ENCODE data around the gene CNOT11.

DNA sequence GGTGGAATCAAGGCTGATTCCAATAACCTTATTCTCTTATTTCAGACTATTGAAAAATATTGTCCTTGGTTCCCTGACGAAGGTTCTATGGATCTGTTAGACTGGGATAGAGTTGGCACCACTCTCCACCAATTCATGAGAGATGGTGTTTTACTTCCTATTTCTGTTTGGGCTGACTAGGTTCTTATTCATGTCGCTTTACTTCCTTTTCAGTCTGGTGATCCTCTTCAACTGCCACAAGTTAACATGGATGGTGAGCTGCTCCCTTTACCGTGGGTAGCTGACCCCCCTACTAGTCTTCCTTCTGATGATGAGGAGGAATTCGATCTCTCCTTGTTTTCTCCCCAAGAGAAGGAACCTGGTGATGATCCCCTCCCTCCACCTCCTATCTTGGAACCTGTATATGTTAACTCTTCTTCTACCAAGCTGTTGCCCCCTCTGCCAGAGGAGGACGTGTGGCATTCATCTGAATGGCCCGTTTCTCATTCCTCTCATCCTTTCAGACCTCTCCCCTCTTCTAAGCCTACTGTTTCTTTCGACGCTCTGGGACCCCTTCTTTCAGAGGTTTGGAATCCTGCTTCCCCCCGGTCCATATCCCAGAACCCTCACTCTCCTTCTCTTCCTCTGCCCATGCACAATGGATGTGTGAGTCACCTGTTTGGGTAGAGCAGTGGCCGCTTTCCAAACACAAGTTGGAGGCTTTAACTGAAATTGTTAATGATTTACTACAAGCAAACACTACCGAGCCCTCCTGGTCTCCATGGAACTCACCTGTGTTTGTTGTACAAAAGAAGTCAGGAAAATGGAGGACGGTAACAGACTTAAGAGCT, 13.5 kb upstream of the CNOT11 start:
- no peak for TF ChIP-seq POLR2A (IDR thresholded peaks at IDR 0.05)
- TF ChIP-seq, protein P1, sequence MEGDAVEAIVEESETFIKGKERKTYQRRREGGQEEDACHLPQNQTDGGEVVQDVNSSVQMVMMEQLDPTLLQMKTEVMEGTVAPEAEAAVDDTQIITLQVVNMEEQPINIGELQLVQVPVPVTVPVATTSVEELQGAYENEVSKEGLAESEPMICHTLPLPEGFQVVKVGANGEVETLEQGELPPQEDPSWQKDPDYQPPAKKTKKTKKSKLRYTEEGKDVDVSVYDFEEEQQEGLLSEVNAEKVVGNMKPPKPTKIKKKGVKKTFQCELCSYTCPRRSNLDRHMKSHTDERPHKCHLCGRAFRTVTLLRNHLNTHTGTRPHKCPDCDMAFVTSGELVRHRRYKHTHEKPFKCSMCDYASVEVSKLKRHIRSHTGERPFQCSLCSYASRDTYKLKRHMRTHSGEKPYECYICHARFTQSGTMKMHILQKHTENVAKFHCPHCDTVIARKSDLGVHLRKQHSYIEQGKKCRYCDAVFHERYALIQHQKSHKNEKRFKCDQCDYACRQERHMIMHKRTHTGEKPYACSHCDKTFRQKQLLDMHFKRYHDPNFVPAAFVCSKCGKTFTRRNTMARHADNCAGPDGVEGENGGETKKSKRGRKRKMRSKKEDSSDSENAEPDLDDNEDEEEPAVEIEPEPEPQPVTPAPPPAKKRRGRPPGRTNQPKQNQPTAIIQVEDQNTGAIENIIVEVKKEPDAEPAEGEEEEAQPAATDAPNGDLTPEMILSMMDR (IDR thresholded peaks at IDR 0.05) = no peak
